ENCODE measurements around the gene SERPINF2.

DNA sequence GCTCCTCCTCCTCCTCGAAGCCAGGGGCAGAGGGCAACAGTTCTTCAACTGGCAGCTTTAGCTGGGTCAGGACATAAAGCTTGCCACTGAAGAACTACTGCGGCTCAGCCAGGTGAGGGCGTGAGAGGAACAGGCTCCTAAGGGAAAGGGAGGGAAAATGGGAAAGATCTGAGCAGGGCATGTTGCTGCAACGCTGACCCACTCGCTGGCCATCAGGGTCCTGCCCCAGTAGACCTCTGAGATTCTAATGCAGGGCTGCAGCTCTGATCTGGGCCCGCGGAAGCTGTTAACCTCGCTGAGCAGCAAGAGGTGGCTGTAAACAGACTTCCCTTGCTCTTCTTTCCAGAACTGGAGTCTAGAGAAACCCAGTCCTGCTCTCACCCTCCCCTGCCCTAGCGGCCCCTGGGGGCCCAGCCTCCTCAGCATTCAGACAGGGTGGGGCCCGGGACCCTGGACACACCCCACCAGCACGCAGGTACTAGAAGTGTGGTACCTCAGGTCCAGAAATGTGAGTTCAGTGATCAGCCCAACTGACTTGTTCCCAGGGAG, 28.7 kb upstream of the SERPINF2 start:
- TF ChIP-seq CTCF (IDR thresholded peaks at IDR 0.05; ENCODE audit: low read length), result peak; percentile 52; the same call in 1 of the 2 replicates
- TF ChIP-seq EZH2 (IDR thresholded peaks at IDR 0.05; ENCODE audit: borderline replicate concordance, low read length), result no peak
